ENCODE measurements around the gene UBC.
"Not testable (repeated sequence)": the region's sequence is repeated elsewhere in the genome, so short reads cannot be mapped to it uniquely, and the experiment has no call there.

The UBC gene

DNA sequence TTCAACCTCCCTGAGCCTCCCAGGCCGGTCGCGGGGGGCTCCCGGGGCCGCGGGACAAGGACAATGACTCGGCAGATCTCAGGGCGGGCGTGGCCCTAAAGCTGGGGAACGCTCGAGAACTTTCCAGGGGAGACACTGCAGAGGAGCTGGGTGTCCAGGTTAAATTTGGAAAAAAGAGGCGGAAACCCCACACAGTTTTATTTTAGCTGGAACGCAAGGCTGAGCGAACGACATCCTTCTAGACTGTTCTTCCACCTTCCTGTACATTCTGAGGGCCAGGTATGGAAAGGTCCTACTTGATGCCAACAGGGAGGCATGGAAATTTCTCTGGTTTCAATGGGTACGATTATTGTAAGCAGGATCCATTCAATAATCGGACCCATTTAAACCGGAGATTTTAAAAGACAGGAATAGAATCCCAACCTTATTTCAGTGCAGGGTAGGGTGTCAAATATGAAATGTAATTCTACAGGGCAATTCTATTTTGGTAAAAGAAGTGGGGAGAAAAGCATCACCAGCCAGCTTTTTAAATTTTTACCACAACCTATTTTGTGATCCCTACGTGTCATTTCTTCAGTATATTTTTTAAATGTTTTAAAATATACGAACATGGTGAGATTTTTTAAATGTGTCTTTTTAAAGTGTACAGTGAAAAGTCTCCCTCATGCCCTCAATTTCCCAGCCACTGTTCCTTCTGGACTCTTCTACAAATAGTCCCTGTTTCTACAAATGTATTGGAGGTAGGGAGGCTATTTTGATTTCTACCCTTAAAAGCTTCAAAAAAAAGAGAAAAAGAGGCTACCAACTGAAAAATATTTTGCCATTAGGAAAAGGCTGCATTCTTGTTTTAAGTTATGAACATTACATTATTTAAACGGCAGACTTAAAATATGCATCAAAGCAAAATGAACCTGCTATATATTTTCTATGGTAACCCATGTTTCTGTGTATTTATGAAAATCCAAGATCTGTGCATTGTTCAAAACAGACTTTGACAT lies 1.1 kb upstream of the UBC start:
- no peak for DNase-seq (ENCODE audit: low read depth in 2 of 2)

DNA sequence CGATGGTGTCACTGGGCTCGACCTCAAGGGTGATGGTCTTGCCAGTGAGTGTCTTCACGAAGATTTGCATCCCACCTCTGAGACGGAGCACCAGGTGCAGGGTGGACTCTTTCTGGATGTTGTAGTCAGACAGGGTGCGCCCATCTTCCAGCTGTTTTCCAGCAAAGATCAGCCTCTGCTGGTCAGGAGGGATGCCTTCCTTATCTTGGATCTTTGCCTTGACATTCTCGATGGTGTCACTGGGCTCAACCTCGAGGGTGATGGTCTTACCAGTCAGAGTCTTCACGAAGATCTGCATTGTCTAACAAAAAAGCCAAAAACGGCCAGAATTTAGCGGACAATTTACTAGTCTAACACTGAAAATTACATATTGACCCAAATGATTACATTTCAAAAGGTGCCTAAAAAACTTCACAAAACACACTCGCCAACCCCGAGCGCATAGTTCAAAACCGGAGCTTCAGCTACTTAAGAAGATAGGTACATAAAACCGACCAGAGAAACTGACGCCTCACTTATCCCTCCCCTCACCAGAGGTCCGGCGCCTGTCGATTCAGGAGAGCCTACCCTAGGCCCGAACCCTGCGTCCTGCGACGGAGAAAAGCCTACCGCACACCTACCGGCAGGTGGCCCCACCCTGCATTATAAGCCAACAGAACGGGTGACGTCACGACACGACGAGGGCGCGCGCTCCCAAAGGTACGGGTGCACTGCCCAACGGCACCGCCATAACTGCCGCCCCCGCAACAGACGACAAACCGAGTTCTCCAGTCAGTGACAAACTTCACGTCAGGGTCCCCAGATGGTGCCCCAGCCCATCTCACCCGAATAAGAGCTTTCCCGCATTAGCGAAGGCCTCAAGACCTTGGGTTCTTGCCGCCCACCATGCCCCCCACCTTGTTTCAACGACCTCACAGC lies 717 bp downstream of the UBC start:
- DNase-seq (ENCODE audit: low read depth in 2 of 2) = peak; percentile 92 to 95

DNA sequence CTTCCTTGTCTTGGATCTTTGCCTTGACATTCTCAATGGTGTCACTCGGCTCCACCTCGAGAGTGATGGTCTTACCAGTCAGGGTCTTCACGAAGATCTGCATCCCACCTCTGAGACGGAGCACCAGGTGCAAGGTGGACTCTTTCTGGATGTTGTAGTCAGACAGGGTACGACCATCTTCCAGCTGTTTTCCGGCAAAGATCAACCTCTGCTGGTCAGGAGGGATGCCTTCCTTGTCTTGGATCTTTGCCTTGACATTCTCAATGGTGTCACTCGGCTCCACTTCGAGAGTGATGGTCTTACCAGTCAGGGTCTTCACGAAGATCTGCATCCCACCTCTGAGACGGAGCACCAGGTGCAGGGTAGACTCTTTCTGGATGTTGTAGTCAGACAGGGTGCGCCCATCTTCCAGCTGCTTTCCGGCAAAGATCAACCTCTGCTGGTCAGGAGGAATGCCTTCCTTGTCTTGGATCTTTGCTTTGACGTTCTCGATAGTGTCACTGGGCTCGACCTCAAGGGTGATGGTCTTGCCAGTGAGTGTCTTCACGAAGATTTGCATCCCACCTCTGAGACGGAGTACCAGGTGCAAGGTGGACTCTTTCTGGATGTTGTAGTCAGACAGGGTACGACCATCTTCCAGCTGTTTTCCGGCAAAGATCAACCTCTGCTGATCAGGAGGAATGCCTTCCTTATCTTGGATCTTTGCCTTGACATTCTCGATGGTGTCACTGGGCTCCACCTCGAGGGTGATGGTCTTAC lies 1.7 kb downstream of the UBC start:
- not testable (repeated sequence) for DNase-seq (ENCODE audit: low read depth in 2 of 2)

DNA sequence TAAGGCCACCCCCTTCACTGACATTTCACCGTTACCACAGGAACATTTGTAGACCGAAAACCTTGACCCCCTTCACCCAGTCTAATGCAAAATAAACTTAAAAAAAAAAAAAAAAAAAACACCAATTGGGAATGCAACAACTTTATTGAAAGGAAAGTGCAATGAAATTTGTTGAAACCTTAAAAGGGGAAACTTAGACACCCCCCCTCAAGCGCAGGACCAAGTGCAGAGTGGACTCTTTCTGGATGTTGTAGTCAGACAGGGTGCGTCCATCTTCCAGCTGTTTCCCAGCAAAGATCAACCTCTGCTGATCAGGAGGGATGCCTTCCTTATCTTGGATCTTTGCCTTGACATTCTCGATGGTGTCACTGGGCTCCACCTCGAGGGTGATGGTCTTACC lies 2.9 kb downstream of the UBC start:
- not testable (repeated sequence) for DNase-seq (ENCODE audit: low read depth in 2 of 2)

- no peak for DNase-seq (ENCODE audit: low read depth in 2 of 2)
Observed at GRCh38 chr12:124910561-124911478, 3.6 kb downstream of the UBC start.

- no peak for DNase-seq (ENCODE audit: low read depth in 2 of 2)
Observed at GRCh38 chr12:124909831-124910560, 4.5 kb downstream of the UBC start.

GRCh38 chr12:124906606-124907261 lies 7.7 kb downstream of the UBC start:
- DNase-seq (ENCODE audit: low read depth in 2 of 2) = peak; percentile 64 to 93

GRCh38 chr12:124904306-124905098 lies 9.9 kb downstream of the UBC start:
- DNase-seq (ENCODE audit: low read depth in 2 of 2) = no peak

DNA sequence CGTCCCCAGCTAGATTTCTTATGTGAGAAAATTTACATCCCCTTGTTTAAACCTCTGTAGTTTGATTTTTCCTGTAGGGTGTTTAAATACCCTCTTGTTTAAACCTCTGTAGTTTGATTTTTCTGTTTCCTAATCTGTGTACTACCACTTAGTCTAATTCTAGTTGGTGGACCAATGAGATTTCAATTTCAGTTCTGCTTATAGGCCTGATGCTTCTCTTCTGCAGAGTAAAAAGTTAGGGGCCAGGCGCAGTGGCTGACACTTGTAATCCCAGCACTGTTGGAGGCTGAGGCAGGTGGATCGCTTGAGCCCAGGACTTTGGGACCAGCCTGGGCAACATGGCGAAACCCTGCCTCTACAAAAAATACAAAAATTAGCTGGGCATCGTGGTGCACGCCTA lies 11.5 kb downstream of the UBC start:
- DNase-seq (ENCODE audit: low read depth in 2 of 2) = no peak

DNA sequence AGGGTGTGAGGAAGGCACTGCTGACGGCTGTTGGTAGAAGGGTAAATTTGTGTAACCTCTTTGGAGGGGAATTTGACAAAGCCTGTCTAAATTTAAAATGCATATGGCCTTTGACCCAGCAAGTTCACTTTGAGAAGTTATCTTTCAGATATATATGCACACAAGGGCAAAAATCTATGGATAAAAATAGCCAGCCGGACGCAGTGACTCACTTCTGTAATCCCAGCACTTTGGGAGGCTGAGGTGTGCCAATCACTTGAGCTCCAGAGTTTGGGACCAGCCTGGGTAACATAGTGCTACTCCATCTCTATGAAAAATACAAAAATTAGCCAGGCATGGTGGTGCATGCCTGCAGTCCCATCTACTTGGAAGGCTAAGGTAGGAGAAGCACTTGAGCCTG lies 13.4 kb downstream of the UBC start:
- DNase-seq (ENCODE audit: low read depth in 2 of 2) = no peak

DNA sequence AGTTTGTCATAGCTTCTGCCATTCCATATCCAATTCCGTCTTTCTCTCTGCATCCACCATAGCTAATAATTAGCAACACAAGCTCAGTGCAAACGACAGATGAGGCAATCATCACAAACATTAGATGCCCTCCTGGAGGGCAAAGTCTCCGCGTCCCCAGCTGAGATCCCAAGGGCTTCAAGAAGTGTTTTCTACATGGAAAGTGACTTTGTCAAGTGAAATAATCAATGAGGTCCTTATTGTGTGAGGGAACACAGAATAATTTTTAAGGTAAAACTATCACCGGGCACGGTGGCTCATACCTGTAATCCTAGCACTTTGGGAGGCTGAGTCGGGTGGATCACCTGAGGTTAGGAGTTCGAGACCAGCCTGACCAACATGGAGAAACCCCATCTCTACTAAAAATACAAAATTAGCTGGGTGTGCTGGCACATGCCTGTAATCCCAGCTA lies 14.1 kb downstream of the UBC start:
- not testable (repeated sequence) for DNase-seq (ENCODE audit: low read depth in 2 of 2)

DNA sequence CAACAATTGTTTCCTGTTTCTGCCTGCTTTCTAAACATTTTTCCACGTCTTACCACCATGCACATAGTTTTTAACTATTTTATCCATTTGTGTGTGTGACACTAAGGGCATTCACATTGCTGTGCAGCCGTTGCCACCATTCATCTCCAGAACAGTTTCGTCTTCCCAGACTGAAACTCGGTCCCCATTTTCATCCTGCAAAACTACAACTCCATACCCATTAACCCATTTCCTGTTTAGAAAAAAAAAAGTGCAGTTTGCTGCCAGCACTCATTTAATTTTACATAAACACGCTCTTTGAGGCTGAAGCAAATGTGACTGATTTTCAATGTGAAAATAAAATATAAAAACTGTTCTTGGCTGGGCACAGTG lies 15.5 kb downstream of the UBC start:
- DNase-seq (ENCODE audit: low read depth in 2 of 2) = no peak

GRCh38 chr12:124898200-124898922 lies 16.1 kb downstream of the UBC start:
- peak; percentile 45 to 56 for DNase-seq (ENCODE audit: low read depth in 2 of 2)

DNA sequence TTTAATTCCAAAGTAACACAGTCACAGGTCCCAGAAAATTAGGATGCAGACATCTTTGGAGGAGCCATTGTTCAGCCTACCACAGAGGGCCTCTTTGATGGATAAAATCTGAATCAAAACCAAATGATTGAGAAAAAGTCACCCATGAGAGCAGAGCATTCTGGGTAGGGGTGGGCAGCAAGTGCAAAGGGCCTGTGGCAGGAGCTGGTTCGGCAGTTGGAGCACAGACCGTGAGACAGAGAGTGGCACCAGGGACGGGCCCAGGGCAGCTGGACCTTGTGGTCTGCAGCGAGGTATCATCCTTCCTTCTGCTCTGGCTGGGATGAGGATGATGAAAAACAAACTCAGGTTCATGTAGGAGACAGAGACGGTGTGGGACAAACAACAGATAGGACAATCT lies 18.0 kb downstream of the UBC start:
- no peak for DNase-seq (ENCODE audit: low read depth in 2 of 2)

DNA sequence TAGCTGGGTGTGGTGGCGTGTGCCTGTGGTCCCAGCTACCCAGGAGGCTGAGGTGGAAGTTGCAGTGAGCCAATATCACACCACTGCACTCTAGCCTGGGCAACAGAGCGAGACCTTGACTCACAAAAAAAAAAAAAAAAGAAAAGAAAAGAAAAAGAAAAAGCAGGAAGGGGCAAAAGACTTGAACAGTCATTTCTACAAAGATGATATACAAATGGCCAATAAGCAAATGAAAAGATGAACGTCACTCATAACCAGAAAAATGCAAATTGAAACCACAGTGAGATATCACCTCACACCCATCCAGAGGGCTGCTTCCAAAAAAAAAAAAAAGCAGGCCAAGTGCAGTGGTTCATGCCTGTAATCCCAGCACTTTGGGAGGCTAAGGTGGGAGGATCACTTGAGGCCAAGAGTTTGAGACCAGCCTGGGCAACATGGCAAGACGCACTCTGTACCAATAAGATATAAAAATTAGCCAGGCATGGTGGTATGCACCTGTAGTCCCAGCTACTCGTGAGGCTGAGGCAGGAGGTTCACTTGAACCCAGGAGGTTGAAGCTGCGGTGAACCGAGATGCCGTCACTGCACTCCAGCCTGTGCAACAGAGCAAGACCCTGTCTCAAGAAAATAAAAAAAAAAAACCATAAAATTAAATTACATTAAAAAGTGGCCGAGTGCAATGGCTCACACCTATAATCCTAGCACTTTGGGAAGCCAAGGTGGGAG lies 20.5 kb downstream of the UBC start:
- no peak for DNase-seq (ENCODE audit: low read depth in 2 of 2)

GRCh38 chr12:124888260-124888659 lies 26.2 kb downstream of the UBC start:
- DNase-seq (ENCODE audit: low read depth in 2 of 2) = no peak

DNA sequence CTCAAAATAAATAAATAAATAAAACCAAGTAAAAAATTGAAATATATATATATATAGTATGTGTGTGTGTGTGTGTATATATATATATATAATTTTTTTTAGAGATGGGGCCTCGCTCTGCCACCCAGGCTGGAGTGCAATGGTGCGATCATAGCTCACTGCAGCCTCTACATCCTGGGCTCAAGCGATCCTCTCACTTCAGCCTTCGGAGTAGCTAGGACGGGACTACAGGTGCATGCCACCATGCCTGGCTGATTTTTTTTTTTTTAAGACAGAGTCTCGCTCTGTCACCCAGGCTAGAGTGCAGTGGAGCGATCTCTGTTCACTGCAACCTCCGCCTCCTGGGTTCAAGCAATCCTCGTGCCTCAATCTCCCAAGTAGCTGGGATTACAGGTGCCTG lies 26.7 kb downstream of the UBC start:
- not testable (repeated sequence) for DNase-seq (ENCODE audit: low read depth in 2 of 2)

Data from stimulated activated CD4-positive, alpha-beta T cell treated with anti-CD3 and anti-CD28 coated beads, Interleukin-1b, Interleukin-23, amount 100 ng/mL, for 4 hours (primary cell).